Measurements from ENCODE around the gene SCNM1. TPM values are rescaled to one million over a fixed set of nuclear protein-coding genes. Genes with fewer than 3 reads are reported as not detected.

SCNM1 gene
- total RNA-seq, 1 donor from 2014 or later, result 19.7 TPM

- FAIRE-seq (no peak), DNase-seq (ENCODE audit: low read depth) (no peak)
- TF ChIP-seq, protein P1, sequence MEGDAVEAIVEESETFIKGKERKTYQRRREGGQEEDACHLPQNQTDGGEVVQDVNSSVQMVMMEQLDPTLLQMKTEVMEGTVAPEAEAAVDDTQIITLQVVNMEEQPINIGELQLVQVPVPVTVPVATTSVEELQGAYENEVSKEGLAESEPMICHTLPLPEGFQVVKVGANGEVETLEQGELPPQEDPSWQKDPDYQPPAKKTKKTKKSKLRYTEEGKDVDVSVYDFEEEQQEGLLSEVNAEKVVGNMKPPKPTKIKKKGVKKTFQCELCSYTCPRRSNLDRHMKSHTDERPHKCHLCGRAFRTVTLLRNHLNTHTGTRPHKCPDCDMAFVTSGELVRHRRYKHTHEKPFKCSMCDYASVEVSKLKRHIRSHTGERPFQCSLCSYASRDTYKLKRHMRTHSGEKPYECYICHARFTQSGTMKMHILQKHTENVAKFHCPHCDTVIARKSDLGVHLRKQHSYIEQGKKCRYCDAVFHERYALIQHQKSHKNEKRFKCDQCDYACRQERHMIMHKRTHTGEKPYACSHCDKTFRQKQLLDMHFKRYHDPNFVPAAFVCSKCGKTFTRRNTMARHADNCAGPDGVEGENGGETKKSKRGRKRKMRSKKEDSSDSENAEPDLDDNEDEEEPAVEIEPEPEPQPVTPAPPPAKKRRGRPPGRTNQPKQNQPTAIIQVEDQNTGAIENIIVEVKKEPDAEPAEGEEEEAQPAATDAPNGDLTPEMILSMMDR (IDR thresholded peaks at IDR 0.05; ENCODE audit: insufficient read depth, low read length, severe bottlenecking), result no peak
- Histone ChIP-seq H3K36me3 (ENCODE audit: control insufficient read depth, insufficient read depth, low read length) (no peaks in the 10 kb centered on the region), H3K4me3 (ENCODE audit: low read depth, low read length) (no peak overlapping the region), H3K27me3 (ENCODE audit: control insufficient read depth, insufficient read depth, low read length) (no peaks in the 10 kb centered on the region)
Observed at GRCh38 chr1:151132335-151133017, 33.5 kb upstream of the SCNM1 start.

GRCh38 chr1:151133018-151133806 is 32.7 kb upstream of the SCNM1 start:
- TF ChIP-seq, protein P1 (IDR thresholded peaks at IDR 0.05; ENCODE audit: insufficient read depth, low read length, severe bottlenecking), result no peak
- Histone ChIP-seq H3K36me3 (ENCODE audit: control insufficient read depth, insufficient read depth, low read length) (no peaks in the 10 kb centered on the region), H3K27me3 (ENCODE audit: control insufficient read depth, insufficient read depth, low read length) (no peaks in the 10 kb centered on the region), H3K4me3 (ENCODE audit: low read depth, low read length) (no peak overlapping the region)
- DNase-seq (ENCODE audit: low read depth) (no peak), FAIRE-seq (no peak)

DNA sequence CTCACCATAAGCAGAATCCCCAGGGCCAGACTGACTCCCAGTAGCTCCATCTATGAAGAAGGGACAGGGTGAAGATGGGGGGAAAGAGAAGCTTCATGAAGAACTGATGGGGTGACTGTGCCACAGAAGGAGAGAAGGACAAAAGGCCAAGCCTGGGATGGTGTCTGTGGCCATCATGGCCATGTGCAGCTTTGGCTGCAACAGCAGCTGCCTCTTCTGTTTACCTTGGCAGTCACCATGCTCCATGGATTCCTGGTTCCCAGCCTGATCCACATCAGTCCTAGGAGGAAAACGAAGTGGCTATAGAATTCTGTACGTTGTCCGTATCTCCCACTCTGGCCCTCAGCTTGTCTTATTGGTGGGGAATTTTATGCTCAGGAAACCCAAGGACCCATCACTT is 31.5 kb upstream of the SCNM1 start:
- TF ChIP-seq, protein P1 (IDR thresholded peaks at IDR 0.05; ENCODE audit: insufficient read depth, low read length, severe bottlenecking), result no peak
- FAIRE-seq (no peak), DNase-seq (ENCODE audit: low read depth) (no peak)
- Histone ChIP-seq H3K4me3 (ENCODE audit: low read depth, low read length) (no peak overlapping the region), H3K27me3 (ENCODE audit: control insufficient read depth, insufficient read depth, low read length) (no peaks in the 10 kb centered on the region), H3K36me3 (ENCODE audit: control insufficient read depth, insufficient read depth, low read length) (no peaks in the 10 kb centered on the region)

GRCh38 chr1:151134991-151135390 is 31.0 kb upstream of the SCNM1 start:
- Histone ChIP-seq H3K27me3 (ENCODE audit: control insufficient read depth, insufficient read depth, low read length) (no peaks in the 10 kb centered on the region), H3K36me3 (ENCODE audit: control insufficient read depth, insufficient read depth, low read length) (no peaks in the 10 kb centered on the region), H3K4me3 (ENCODE audit: low read depth, low read length) (no peak overlapping the region)
- no peak for FAIRE-seq
- no peak for DNase-seq (ENCODE audit: low read depth)
- TF ChIP-seq, protein P1 (IDR thresholded peaks at IDR 0.05; ENCODE audit: insufficient read depth, low read length, severe bottlenecking), result no peak

GRCh38 chr1:151135433-151136385 is 30.2 kb upstream of the SCNM1 start:
- DNase-seq (ENCODE audit: low read depth) (no peak), FAIRE-seq (no peak)
- TF ChIP-seq, protein P1 (IDR thresholded peaks at IDR 0.05; ENCODE audit: insufficient read depth, low read length, severe bottlenecking), result no peak

More at GRCh38 chr1:151135433-151136385, 30.2 kb upstream of the SCNM1 start:
- no peaks in the 10 kb centered on the region for H3K36me3 ChIP-seq (ENCODE audit: control insufficient read depth, insufficient read depth, low read length)
- no peaks in the 10 kb centered on the region for H3K27me3 ChIP-seq (ENCODE audit: control insufficient read depth, insufficient read depth, low read length)
- H3K4me3 ChIP-seq (ENCODE audit: low read depth, low read length), result no peak overlapping the region
